Measurements from ENCODE around the gene PANX2. TPM values are rescaled to one million over a fixed set of nuclear protein-coding genes. Genes with fewer than 3 reads are reported as not detected.

The PANX2 gene
- total RNA-seq, 1 donor from 2014 or later: 3.0 TPM

- Mint-ChIP-seq H3K27ac (no peak overlapping the region), H3K9me3 (no peaks in the 10 kb centered on the region), H3K36me3 (peaks cover 1% of the 10 kb centered on the region), H3K27me3 (no peaks in the 10 kb centered on the region), H3K4me3 (no peak overlapping the region), H3K4me1 (ENCODE audit: unreplicated experiment) (no peaks in the 10 kb centered on the region)
- TF ChIP-seq CTCF (conservative IDR thresholded peaks at IDR 0.05): no peak
- no peak for DNase-seq (ENCODE audit: extremely low spot score, unreplicated experiment)
Measured at GRCh38 chr22:50219800-50220602, 49.5 kb downstream of the PANX2 start.

GRCh38 chr22:50220603-50221409, 50.3 kb downstream of the PANX2 start:
- no peak for TF ChIP-seq CTCF (conservative IDR thresholded peaks at IDR 0.05)
- Mint-ChIP-seq H3K36me3 (no peaks in the 10 kb centered on the region), H3K9me3 (no peaks in the 10 kb centered on the region), H3K27ac (no peak overlapping the region), H3K4me1 (ENCODE audit: unreplicated experiment) (no peaks in the 10 kb centered on the region), H3K27me3 (no peaks in the 10 kb centered on the region), H3K4me3 (no peak overlapping the region)
- DNase-seq (ENCODE audit: extremely low spot score, unreplicated experiment): no peak

- Mint-ChIP-seq H3K27me3 (no peaks in the 10 kb centered on the region), H3K36me3 (no peaks in the 10 kb centered on the region), H3K4me3 (no peak overlapping the region), H3K27ac (no peak overlapping the region), H3K9me3 (no peaks in the 10 kb centered on the region), H3K4me1 (ENCODE audit: unreplicated experiment) (no peaks in the 10 kb centered on the region)
- TF ChIP-seq CTCF (conservative IDR thresholded peaks at IDR 0.05): no peak
- DNase-seq (ENCODE audit: extremely low spot score, unreplicated experiment): no peak
Measured at GRCh38 chr22:50221410-50222300, 51.1 kb downstream of the PANX2 start.

- no peak for DNase-seq (ENCODE audit: extremely low spot score, unreplicated experiment)
- Mint-ChIP-seq H3K4me3 (no peak overlapping the region), H3K36me3 (no peaks in the 10 kb centered on the region), H3K27ac (no peak overlapping the region), H3K4me1 (ENCODE audit: unreplicated experiment) (no peaks in the 10 kb centered on the region), H3K9me3 (no peaks in the 10 kb centered on the region), H3K27me3 (no peaks in the 10 kb centered on the region)
- no peak for TF ChIP-seq CTCF (conservative IDR thresholded peaks at IDR 0.05)
Measured at GRCh38 chr22:50222508-50222907, 52.0 kb downstream of the PANX2 start.

GRCh38 chr22:50224071-50224470, 53.5 kb downstream of the PANX2 start:
- no peak for DNase-seq (ENCODE audit: extremely low spot score, unreplicated experiment)
- no peaks in the 10 kb centered on the region for H3K9me3 Mint-ChIP-seq
- H3K36me3 Mint-ChIP-seq: no peaks in the 10 kb centered on the region
- no peak for TF ChIP-seq CTCF (conservative IDR thresholded peaks at IDR 0.05)
- H3K27me3 Mint-ChIP-seq: no peaks in the 10 kb centered on the region
- H3K27ac Mint-ChIP-seq: no peak overlapping the region
- H3K4me1 Mint-ChIP-seq (ENCODE audit: unreplicated experiment): no peaks in the 10 kb centered on the region
- H3K4me3 Mint-ChIP-seq: no peak overlapping the region

Data from type B pancreatic cell (in vitro differentiated cells).